Mucosa of descending colon (tissue), 3 donors: ENCODE measurements around the gene MRPS10. TPM values are rescaled to one million over a fixed set of nuclear protein-coding genes. Genes with fewer than 3 reads are reported as not detected.
A peak's percentile ranks its signal among the peaks of the same experiment; 100 is the strongest.

Source experiments
- ATAC-seq: fragments of 200-7000 bp; cut with Tn5 transposase; one replicate; pipeline ENCODE4 v1.9.1; 2020; ENCODE audit warnings: mild to moderate bottlenecking, moderate library complexity
- DNase-seq, 3 donors: peaks; one replicate each; pipeline ENCODE4 v3.0.0-alpha.2; 2020
- H3K36me3 ChIP-seq: fragments of 200-600 bp; one replicate; pipeline ENCODE4 v1.8.0; 2021; ENCODE audit warnings: low read depth, mild to moderate bottlenecking
- H3K4me1 ChIP-seq: fragments of 200-600 bp; one replicate; pipeline ENCODE4 v1.8.0; 2021; ENCODE audit warnings: low read depth, mild to moderate bottlenecking
- H3K4me3 ChIP-seq: fragments of 200-600 bp; one replicate; pipeline ENCODE4 v1.8.0; 2021; ENCODE audit warnings: mild to moderate bottlenecking
- H3K9me3 ChIP-seq: fragments of 200-600 bp; one replicate; pipeline ENCODE4 v1.8.0; 2021; ENCODE audit warnings: mild to moderate bottlenecking
- intact Hi-C, 2 donors: fragments of 100-400 bp; cut with DNase I in 1 of 2; cut with micrococcal nuclease in 1 of 2; formaldehyde crosslinking; loops; one replicate each; pipeline versions ENCODE4 v1.11.0 to v1.11.1; 2022; cut with DNase I, micrococcal nuclease
- total RNA-seq, 3 donors: library from RNA; stranded (reverse); fragmentation: NEBNext Ultra II Directional in 2 of 3; extraction: Animal tissue kit (Norgen Biotek cat#: 25700) in 2 of 3; gene quantifications; one replicate each; pipeline versions ENCODE4 v1.2.1 to v1.2.4, GENCODE V29; 2021 to 2023
- TF ChIP-seq, protein P1 (sequence below): fragments of 200-600 bp; IDR thresholded peaks from one replicate; pipeline ENCODE4 v1.8.0; 2022; ENCODE audit warnings: antibody characterized with exemption, mild to moderate bottlenecking
- donor health status: DM: no; HTN: no; CAD: no; lungs with moderate emphysema.
- donor health status: DM: no; HTN: no; CAD: no.
- donor health status: DM: no; HTN: yes; CAD: no.

Gene MRPS10
- total RNA-seq, 3 donors from 2014 or later: 22.2 to 31.7 (median 31.5) TPM

DNA sequence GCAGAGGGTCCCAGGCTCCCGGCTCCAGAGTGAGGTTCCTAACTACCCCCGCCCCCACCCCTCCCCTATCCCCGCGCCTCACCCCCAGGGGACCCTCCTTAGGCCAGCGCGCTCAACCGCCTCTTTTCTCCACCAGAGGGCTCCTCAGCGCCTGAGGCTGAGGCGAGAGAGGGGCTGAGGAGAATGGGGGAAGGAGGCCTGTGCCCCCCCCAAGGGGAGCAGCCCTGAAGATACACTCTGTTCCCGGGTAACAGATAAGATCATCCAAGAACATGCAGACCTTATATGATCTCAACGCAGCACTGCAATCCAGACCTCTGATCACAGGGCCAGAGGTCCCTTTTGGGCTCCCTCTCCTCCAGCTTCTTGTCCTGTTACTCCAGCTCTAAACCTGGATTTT is 43.3 kb upstream of the MRPS10 start:
- DNase-seq: peak in 1 of 3 donors; percentile 42
- TF ChIP-seq, protein P1, sequence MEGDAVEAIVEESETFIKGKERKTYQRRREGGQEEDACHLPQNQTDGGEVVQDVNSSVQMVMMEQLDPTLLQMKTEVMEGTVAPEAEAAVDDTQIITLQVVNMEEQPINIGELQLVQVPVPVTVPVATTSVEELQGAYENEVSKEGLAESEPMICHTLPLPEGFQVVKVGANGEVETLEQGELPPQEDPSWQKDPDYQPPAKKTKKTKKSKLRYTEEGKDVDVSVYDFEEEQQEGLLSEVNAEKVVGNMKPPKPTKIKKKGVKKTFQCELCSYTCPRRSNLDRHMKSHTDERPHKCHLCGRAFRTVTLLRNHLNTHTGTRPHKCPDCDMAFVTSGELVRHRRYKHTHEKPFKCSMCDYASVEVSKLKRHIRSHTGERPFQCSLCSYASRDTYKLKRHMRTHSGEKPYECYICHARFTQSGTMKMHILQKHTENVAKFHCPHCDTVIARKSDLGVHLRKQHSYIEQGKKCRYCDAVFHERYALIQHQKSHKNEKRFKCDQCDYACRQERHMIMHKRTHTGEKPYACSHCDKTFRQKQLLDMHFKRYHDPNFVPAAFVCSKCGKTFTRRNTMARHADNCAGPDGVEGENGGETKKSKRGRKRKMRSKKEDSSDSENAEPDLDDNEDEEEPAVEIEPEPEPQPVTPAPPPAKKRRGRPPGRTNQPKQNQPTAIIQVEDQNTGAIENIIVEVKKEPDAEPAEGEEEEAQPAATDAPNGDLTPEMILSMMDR: no peak
- Histone ChIP-seq H3K4me1 (peaks cover 8% of the 10 kb centered on the region), H3K36me3 (no peaks in the 10 kb centered on the region), H3K4me3 (no peak overlapping the region), H3K9me3 (no peaks in the 10 kb centered on the region)
- ATAC-seq: peak; percentile 67
- intact Hi-C loops: loop anchor here in 1 of 2 donors (10.0 kb wide), 1 partner anchor 274 kb away; no protein-coding TSS in a partner anchor

DNA sequence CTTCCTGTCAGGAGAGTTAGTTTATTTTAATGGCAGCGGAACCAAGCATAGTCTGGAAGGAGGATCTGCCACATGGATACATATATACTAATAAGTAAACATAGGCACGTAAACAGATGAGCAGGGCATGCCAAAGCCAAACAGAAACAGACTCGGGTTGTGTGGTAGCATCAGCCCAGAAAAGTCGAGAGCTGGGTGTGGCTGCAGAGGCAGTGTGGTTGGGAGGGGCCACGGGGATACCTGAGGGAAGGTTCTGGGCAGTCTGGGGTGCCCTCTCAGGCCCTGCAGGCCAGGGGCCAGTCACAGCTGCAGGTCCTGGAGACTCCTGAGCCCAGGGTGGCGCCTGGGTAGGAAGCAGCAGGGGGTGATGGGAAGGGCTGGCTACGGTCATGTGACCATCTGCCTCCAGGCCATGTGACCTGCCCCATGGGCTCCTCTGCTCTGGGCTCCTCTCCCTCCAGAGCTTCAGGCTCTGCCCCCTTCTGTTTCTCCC is 42.8 kb upstream of the MRPS10 start:
- TF ChIP-seq, protein P1: no peak
- Histone ChIP-seq H3K4me1 (peaks cover 8% of the 10 kb centered on the region), H3K4me3 (no peak overlapping the region), H3K36me3 (no peaks in the 10 kb centered on the region), H3K9me3 (no peaks in the 10 kb centered on the region)
- peak; percentile 52 for ATAC-seq
- no peak for DNase-seq
- intact Hi-C loops: loop anchor here in 1 of 2 donors (10.0 kb wide), 1 partner anchor 274 kb away; no protein-coding TSS in a partner anchor

DNA sequence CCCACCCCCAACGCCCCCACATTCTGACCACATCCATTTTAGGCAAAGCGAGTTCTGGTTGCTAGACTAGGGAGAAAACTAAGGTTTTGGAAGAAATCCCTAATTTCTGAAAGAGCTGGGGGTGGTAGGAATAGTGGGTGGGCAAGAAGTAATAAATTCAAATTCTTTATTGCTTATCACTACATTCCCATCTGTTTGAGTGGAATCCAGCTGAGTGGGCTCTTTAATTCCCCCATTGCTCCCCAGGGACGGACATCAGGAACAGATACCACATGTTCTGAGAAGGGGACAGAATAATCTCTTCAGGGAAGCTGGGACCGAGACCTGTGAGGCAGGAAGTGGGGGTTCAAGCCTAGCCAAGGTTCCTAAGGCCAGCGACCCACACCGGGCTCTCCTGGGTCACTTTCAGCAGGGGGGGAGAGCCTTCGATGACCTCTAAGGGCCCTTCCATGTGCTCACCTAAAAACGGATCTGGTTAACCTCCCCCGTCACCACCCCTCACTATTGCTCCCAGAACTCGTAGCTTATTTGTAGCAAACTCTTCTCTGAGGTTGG is 42.3 kb upstream of the MRPS10 start:
- no peaks in the 10 kb centered on the region for H3K36me3 ChIP-seq
- H3K4me1 ChIP-seq: peaks cover 8% of the 10 kb centered on the region

DNA sequence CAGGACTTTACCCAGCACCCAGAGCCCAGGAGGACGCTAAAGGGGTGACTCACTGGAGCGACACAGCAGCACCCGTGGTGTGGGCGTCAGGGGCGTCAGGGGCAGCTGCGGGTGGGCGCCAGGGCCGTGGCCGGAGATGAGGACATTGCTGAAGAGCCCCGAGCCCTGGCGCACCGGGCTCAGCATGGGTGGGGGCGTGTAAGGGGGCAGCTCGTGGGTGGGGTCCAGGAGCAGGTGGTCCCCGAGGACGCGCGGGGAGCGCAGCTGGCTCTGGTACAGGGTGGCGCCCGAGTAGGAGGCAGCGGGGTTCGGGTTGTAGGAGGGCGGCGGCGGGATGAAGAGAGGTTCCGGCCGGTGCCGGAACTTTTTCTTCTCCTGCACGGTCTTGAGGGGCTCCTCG is 41.6 kb upstream of the MRPS10 start:
- DNase-seq (no peak), ATAC-seq (no peak)
- intact Hi-C loops: loop anchor here in 1 of 2 donors (10.0 kb wide), 1 partner anchor 286 kb away; no protein-coding TSS in a partner anchor
- H3K4me3 ChIP-seq: no peak overlapping the region
- TF ChIP-seq, protein P1: no peak
- H3K36me3 ChIP-seq: no peaks in the 10 kb centered on the region
- H3K9me3 ChIP-seq: no peaks in the 10 kb centered on the region
- peaks cover 8% of the 10 kb centered on the region for H3K4me1 ChIP-seq

More for the DNA sequence above, 42.3 kb upstream of the MRPS10 start:
- no peak for DNase-seq
- no peak for ATAC-seq
- TF ChIP-seq, protein P1: no peak
- H3K4me3 ChIP-seq: no peak overlapping the region
- H3K9me3 ChIP-seq: no peaks in the 10 kb centered on the region
- intact Hi-C loops: loop anchor here (10.0 kb wide), 2 partner anchors 275 to 285 kb away; no protein-coding TSS in a partner anchor

DNA sequence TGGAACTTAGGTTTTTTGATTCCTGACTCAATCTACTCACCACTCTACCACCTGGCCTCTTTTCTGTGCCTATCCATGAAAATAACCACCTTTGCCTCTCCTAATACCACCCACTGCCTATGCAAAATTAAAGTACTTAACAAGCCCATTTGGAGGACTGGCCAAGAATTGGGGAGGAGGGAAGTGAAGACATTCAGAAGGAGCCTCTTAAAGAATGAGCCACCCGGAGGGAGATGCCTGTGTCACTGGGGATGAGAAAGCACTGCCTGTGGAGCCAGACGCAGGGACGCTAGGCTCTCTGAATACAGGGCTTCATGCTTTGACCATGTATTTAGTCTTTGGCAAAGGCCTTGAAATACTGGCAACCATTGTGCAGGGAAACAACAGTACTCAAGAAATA is 40.0 kb upstream of the MRPS10 start:
- H3K36me3 ChIP-seq: no peaks in the 10 kb centered on the region
- H3K4me1 ChIP-seq: peaks cover 8% of the 10 kb centered on the region
- no peak for ATAC-seq
- H3K9me3 ChIP-seq: no peaks in the 10 kb centered on the region
- intact Hi-C loops: loop anchor here in 1 of 2 donors (10.0 kb wide), 1 partner anchor 287 kb away; no protein-coding TSS in a partner anchor
- H3K4me3 ChIP-seq: no peak overlapping the region
- TF ChIP-seq, protein P1: no peak
- DNase-seq: no peak
